Fibroblast of villous mesenchyme (primary cell): ENCODE results near the gene FYN. TPM values are rescaled to one million over a fixed set of nuclear protein-coding genes. Genes with fewer than 3 reads are reported as not detected.

Experiments used
- DNase-seq: peaks from one replicate; pipeline ENCODE4 v3.0.0-alpha.2; 2010; ENCODE audit warnings: low read depth
- H3K4me3 ChIP-seq: 2 replicates; pipeline ENCODE4 v1.5.1; 2011; ENCODE audit warnings: low read depth, mild to moderate bottlenecking, low read length
- total RNA-seq: library from RNA; depleted of rRNA; stranded (reverse); fragments of >200 nt; gene quantifications from 2 replicates; pipeline ENCODE4 v1.2.3, GENCODE V29; 2012
- TF ChIP-seq, protein P1 (sequence below): IDR thresholded peaks from 2 replicates; pipeline ENCODE4 v1.5.1; 2012; ENCODE audit warnings: low read depth, mild to moderate bottlenecking, low read length; ENCODE audit not compliant: insufficient read depth

The FYN gene
- total RNA-seq, 1 donor: 26.8 TPM

DNA sequence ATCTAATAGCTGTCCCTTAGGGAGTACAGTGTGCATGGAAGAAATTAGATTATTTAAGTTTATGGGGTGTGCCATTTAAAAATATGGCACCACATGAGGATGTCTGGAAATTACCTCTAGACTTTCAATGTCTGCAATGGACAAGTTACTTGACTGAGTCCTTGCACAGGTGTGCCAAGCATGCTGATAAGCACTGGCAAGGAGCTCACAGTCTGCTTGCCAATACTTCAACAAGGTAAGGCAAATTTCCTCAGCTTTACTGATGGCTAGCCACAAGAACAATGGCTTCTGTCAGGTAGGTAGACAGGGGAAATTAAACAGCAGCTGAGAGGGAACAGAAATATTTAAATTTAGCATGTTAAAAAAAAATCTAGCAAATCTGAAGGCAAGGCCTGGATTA is 176.4 kb downstream of the FYN start:
- H3K4me3 ChIP-seq: no peak overlapping the region
- TF ChIP-seq, protein P1, sequence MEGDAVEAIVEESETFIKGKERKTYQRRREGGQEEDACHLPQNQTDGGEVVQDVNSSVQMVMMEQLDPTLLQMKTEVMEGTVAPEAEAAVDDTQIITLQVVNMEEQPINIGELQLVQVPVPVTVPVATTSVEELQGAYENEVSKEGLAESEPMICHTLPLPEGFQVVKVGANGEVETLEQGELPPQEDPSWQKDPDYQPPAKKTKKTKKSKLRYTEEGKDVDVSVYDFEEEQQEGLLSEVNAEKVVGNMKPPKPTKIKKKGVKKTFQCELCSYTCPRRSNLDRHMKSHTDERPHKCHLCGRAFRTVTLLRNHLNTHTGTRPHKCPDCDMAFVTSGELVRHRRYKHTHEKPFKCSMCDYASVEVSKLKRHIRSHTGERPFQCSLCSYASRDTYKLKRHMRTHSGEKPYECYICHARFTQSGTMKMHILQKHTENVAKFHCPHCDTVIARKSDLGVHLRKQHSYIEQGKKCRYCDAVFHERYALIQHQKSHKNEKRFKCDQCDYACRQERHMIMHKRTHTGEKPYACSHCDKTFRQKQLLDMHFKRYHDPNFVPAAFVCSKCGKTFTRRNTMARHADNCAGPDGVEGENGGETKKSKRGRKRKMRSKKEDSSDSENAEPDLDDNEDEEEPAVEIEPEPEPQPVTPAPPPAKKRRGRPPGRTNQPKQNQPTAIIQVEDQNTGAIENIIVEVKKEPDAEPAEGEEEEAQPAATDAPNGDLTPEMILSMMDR: no peak
- DNase-seq: no peak

DNA sequence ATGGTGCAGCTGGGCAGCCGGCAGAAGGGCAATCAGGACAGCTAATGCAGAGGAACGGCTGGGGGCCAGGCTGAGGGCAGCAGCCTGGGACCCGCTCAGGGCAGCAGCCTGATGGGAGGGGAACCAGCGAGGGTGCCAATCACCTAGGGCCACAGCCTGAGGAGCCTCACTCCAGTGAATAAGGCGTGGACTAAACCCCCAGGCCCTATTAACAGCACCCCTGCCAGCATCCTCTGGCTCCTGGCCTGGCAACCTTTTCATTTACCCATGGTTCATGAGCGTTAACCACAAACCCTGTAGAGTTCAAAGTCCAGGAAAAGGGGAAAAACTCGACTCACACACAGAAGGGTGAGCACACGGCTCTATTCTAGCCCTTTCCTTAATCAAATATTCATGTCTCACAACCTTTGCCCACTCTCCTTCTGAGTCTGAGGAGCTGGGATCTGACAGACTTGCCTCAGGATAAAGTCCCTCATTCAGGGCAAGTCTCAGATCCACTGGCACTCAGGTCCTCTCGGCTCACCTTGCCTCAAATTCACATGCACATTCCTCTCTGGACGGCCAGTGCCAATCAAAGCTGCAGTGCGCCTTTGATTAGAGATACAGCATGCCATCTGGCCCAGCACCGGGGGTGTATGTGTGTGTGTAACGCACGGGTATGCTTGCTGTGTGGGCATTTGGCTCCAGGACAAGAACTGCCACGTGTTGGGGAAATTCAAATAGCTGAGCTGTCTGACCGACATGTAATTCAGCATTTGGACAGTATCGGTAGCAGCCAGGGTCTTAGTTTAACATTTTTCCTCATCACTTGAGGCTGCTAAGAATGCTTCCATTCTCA is 180.7 kb downstream of the FYN start:
- no peak for DNase-seq
- TF ChIP-seq, protein P1: no peak
- H3K4me3 ChIP-seq: no peak overlapping the region

DNA sequence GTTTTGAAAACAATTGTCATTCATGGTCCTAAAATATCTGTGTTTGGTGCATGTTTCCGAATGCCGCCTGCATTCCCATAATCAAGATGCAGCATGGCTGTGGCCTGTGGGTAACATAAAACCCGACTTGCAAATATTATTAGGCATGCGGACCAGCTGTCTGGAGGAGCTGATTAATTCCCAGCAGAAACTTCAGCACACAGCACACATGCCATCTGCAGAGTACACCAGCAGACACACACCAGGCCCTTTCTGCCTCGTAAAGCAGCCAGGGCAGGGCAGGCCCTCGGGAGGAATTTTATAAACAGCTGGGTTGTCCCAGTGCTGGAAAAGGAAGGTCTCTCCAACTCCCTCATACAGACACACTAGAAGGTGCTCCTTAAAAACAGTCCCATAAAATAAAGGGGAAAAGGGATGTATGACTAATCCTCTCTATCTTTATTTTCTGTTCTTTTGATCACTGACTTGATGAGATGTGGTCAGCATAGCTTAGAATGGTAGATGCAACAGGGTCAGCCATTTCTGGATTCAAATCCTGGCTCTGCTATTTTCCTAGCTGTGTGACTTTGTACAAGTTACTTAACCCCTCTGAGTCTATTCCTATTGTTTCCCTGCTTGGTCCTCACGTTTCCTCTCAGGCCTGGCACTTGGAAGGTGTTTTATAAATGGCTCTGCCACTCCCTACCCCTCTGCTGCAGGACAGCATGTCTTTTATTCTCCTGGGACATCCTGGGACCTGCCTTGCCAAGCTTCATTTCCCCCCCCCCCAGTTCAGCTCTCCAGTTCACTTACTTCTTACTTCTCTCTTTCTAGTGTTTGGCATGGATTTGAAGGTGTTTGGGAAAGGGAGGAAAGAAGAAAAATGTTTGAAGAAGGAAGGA is 181.7 kb downstream of the FYN start:
- TF ChIP-seq, protein P1: no peak
- peak; percentile 99 for DNase-seq
- no peak overlapping the region for H3K4me3 ChIP-seq

DNA sequence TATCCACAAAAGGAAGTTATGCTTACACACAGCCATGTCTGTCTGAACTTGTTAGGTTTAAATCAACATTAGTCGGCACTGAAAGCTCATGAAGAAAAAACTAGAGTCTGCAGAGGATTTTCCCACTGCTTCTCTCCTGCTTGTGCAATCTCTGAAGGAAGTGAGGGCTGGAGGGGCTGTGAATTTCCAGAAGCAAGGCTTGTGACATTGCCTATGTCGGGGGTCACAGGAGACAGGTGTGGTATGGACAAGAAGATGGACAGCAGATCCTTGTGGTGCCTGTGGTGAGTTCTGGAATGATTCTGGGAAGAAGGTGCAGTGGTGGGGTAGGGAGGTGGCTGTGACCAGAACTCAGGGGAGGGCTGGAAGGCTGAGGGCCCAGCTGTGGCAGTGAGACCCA is 183.3 kb downstream of the FYN start:
- no peak overlapping the region for H3K4me3 ChIP-seq

DNA sequence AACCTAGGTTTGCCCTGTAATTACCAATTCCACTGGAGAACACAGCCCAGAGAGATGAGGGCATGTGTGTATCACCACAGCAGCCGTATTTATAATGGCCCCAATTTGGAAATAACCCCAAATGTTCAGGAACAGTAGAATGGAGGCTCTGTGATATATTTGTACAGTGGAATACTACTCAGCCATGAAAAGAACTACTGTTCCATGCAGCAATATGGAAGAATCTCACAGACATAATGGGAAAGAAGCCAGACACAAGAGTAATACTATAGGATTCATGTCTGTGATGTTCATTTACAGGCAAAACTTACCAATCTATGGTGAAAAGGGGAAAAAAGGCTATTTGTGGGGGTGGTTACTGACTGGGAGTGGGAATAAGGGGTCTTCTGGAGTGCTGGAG is 183.8 kb downstream of the FYN start:
- no peak for DNase-seq
- H3K4me3 ChIP-seq: no peak overlapping the region
- TF ChIP-seq, protein P1: no peak

More for the DNA sequence above, 183.3 kb downstream of the FYN start:
- peak; percentile 54 for DNase-seq
- TF ChIP-seq, protein P1: no peak

DNA sequence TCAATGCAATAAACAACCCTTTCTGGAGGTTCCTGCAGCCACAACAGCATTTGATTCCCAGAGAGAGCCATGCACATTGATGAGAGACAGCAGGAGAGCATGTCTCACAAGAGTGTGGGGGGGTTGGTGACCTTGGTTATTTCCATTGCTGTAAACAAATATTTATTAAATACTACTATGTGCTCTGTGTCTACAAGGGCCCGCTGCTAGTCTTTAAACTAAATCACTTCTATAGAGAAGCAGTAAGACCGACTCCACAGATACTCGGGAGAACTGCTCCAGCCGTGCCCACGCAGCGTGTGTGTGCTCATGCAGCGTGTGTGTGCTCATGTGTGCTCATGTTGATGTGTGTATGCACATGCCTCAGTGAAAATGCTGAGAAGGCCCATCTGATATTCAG is 184.9 kb downstream of the FYN start:
- no peak for DNase-seq
- no peak overlapping the region for H3K4me3 ChIP-seq
- TF ChIP-seq, protein P1: no peak
